SH-SY5Y (cell line): ENCODE results near the gene MYT1.

Source experiments
- GATA2 ChIP-seq: IDR thresholded peaks from 2 replicates; pipeline ENCODE4 v1.6.1; 2011; ENCODE audit warnings: mild to moderate bottlenecking, low read depth, low read length
- GATA3 ChIP-seq: IDR thresholded peaks from 2 replicates; pipeline ENCODE4 v1.6.1; 2011; ENCODE audit warnings: low read depth, mild to moderate bottlenecking, low read length, moderate library complexity

- TF ChIP-seq GATA2: no peak
- TF ChIP-seq GATA3: no peak
These were observed 76.2 kb downstream of the MYT1 start for GRCh38 chr20:64240243-64241015.
